HepG2 (cell line): ENCODE results near the gene TVP23C. TPM values are rescaled to one million over a fixed set of nuclear protein-coding genes. Genes with fewer than 3 reads are reported as not detected.

Source experiments
- ATAC-seq: fragments of 200-7000 bp; cut with Tn5 transposase; 3 replicates; pipeline ENCODE4 v1.9.1; 2020; ENCODE audit warnings: mild to moderate bottlenecking, moderate library complexity
- BruUV-seq: library from RNA; stranded (reverse); fragments of 400-500 nt; replicated peaks from 2 replicates; lab custom pipeline; 2021; lab: Mats Ljungman, UMichigan
- CTCF ChIA-PET: fragments of 300-600 bp; formaldehyde crosslinking; extraction: SDS; loops from one replicate; lab custom pipeline; 2021; ENCODE audit warnings: low total read pairs, inconsistent platforms, low intra/inter-chr PET ratio; lab: Yijun Ruan, JAX
- POLR2A ChIA-PET: fragments of 350-600 bp; sonication (Branson Sonifier 250); formaldehyde crosslinking; loops from one replicate; lab custom pipeline; 2020; ENCODE audit warnings: antibody characterized with exemption, inconsistent platforms; lab: Yijun Ruan, JAX
- DNase-seq: peaks from one replicate; pipeline ENCODE4 v3.0.0-alpha.2; 2015; ENCODE audit warnings: low spot score
- FAIRE-seq: peaks from 3 replicates; lab custom pipeline; 2011; peaks lifted over from hg19 to GRCh38; lab: Jason Lieb, UNC
- H2AFZ ChIP-seq: one replicate; pipeline ENCODE4 v1.6.1; 2011; ENCODE audit warnings: low read length, inconsistent platforms
- H3K27ac ChIP-seq: fragments of 300-600 bp; 3 replicates; pipeline ENCODE4 v1.8.0; 2011; ENCODE audit warnings: mixed run types, mild to moderate bottlenecking, mixed read lengths, low read length, inconsistent platforms; ENCODE audit not compliant: insufficient read depth; ENCODE audit errors: extremely low read length
- H3K27me3 ChIP-seq, 2 experiments: fragments of 200-600 bp in 1 of 2; 2 replicates in 1 of 2; 3 replicates in 1 of 2; pipeline versions ENCODE4 v1.6.0 to v1.8.0; 2011; ENCODE audit warnings: low read length in 2 of 2, mild to moderate bottlenecking in 2 of 2, moderate library complexity in 2 of 2, inconsistent platforms in 1 of 2; ENCODE audit not compliant: insufficient read depth in 2 of 2, control insufficient read depth in 1 of 2
- H3K36me3 ChIP-seq, 2 experiments: fragments of 200-600 bp in 1 of 2; replicated peaks in 1 of 2; 2 replicates in 1 of 2; 3 replicates in 1 of 2; pipeline versions ENCODE4 v1.5.1 to v1.8.0; 2011; ENCODE audit warnings: low read length in 2 of 2, inconsistent platforms in 1 of 2; ENCODE audit not compliant: insufficient read depth in 2 of 2, control insufficient read depth in 1 of 2
- H3K4me1 ChIP-seq: 2 replicates; pipeline ENCODE4 v1.5.1; 2012; ENCODE audit warnings: low read length, inconsistent platforms; ENCODE audit not compliant: insufficient read depth
- H3K4me2 ChIP-seq: 2 replicates; pipeline ENCODE4 v1.6.0; 2011; ENCODE audit warnings: low read depth, low read length, inconsistent platforms
- H3K4me3 ChIP-seq, 3 experiments: fragments of 200-600 bp in 1 of 3; sonication (generic), shearing (Covaris generic) in 1 of 3; replicated peaks in 1 of 3; 2 replicates each; pipeline ENCODE4 v1.5.1; 2011 to 2016; ENCODE audit warnings: low read length in 3 of 3, inconsistent platforms in 2 of 3, low read depth in 2 of 3, mild to moderate bottlenecking in 2 of 3, control low read depth in 1 of 3, mixed read lengths in 1 of 3; ENCODE audit not compliant: insufficient read depth in 1 of 3
- H3K79me2 ChIP-seq: one replicate; pipeline ENCODE4 v1.6.1; 2011; ENCODE audit warnings: low read length, inconsistent platforms; ENCODE audit not compliant: insufficient read depth
- H3K9ac ChIP-seq: 2 replicates; pipeline ENCODE4 v1.6.0; 2011; ENCODE audit warnings: mild to moderate bottlenecking, low read depth, low read length, inconsistent platforms; ENCODE audit not compliant: insufficient read depth
- H3K9me3 ChIP-seq: 2 replicates; pipeline ENCODE4 v1.5.1; 2012; ENCODE audit warnings: mild to moderate bottlenecking, low read length
- H4K20me1 ChIP-seq: 2 replicates; pipeline ENCODE4 v1.6.0; 2011; ENCODE audit warnings: inconsistent platforms, mild to moderate bottlenecking, low read length, moderate library complexity; ENCODE audit not compliant: insufficient read depth
- ATM ChIP-seq: fragments of 450-650 bp; IDR thresholded peaks from 2 replicates; pipeline ENCODE4 v1.7.1; 2017; ENCODE audit warnings: mild to moderate bottlenecking, borderline replicate concordance
- KDM5A ChIP-seq: fragments of 200-600 bp; sonication (generic); IDR thresholded peaks from 2 replicates; pipeline ENCODE4 v1.7.0; 2018; ENCODE audit warnings: antibody characterized with exemption, mild to moderate bottlenecking, low read length, borderline replicate concordance
- KDM5B ChIP-seq: sonication (generic); formaldehyde crosslinking; IDR thresholded peaks from 2 replicates; pipeline ENCODE4 v1.4.0; 2020; ENCODE audit warnings: missing genetic modification reagents, mild to moderate bottlenecking, borderline replicate concordance
- NR2F2 ChIP-seq: IDR thresholded peaks from 2 replicates; pipeline ENCODE4 v1.6.1; 2012; ENCODE audit warnings: low read depth, inconsistent platforms, borderline replicate concordance
- RFXANK ChIP-seq: IDR thresholded peaks from 2 replicates; pipeline ENCODE4 v1.6.1; 2016
- ZNF230 ChIP-seq: sonication (generic); formaldehyde crosslinking; IDR thresholded peaks from 2 replicates; pipeline ENCODE4 v1.4.0; 2020; ENCODE audit warnings: mild to moderate bottlenecking, missing genetic modification reagents
- ZNF746 ChIP-seq: sonication (generic); formaldehyde crosslinking; IDR thresholded peaks from 2 replicates; pipeline ENCODE4 v1.8.0; 2022; ENCODE audit warnings: mild to moderate bottlenecking, missing genetic modification reagents
- ZSCAN20 ChIP-seq: sonication (generic); formaldehyde crosslinking; IDR thresholded peaks from 2 replicates; pipeline ENCODE4 v1.4.0; 2020; ENCODE audit warnings: missing genetic modification reagents, mild to moderate bottlenecking, borderline replicate concordance
- WGBS: methylation state at CpG from one replicate; pipeline ENCODE4 v1.1.6; 2017; ENCODE audit warnings: low lambda C conversion rate; 5-methylcytosine and 5-hydroxymethylcytosine counted together
- in situ Hi-C: cut with HindIII; loops from 2 replicates; pipeline ENCODE4 v1.10.0; 2017; ENCODE audit warnings: low pct_unique_long_range_greater_than_20kb; ENCODE audit not compliant: extremely low pct_ligation_motif_present
- intact Hi-C: fragments of 100-400 bp; cut with micrococcal nuclease; formaldehyde crosslinking; loops from one replicate; pipeline ENCODE4 v1.10.0; 2022; ENCODE audit not compliant: unreplicated experiment
- polyA plus RNA-seq, 8 experiments: library from polyadenylated mRNA; depleted of rRNA in 3 of 8; stranded (reverse) in 7 of 8; unstranded in 1 of 8; fragments of >200 nt; fragmentation: Illumina TruSeq in 4 of 8; extraction: Trizol in 4 of 8; gene quantifications; 2 replicates each; pipeline versions ENCODE4 v1.2.1 to v1.2.3, GENCODE V29; 2011 to 2016; ENCODE audit warnings: low read depth in 4 of 8, missing spikeins in 1 of 8, mixed read lengths in 1 of 8; ENCODE audit not compliant: insufficient read depth in 1 of 8
- total RNA-seq, 5 experiments: library from RNA; depleted of rRNA; stranded (reverse); fragments of >200 nt; fragmentation: Illumina TruSeq; extraction: Trizol; gene quantifications; 2 replicates each; pipeline ENCODE4 v1.2.3, GENCODE V29; 2016; ENCODE audit warnings: low read depth in 1 of 5
- TF ChIP-seq, protein P1 (sequence below): sonication (generic); formaldehyde crosslinking; conservative IDR thresholded peaks from 2 replicates; pipeline ENCODE4 v1.8.0; 2022; ENCODE audit warnings: mild to moderate bottlenecking, moderate library complexity, missing genetic modification reagents
- TF ChIP-seq, protein P2 (sequence below): sonication (generic); formaldehyde crosslinking; IDR thresholded peaks from 2 replicates; pipeline ENCODE4 v1.4.0; 2020; ENCODE audit warnings: mild to moderate bottlenecking, missing genetic modification reagents, borderline replicate concordance

TVP23C gene
- total and polyA plus RNA-seq, 2 of the 13 experiments (the other 11 are each of a cell fraction or from before 2014, with no cell fraction given), result 10.4 to 28.2 TPM

DNA sequence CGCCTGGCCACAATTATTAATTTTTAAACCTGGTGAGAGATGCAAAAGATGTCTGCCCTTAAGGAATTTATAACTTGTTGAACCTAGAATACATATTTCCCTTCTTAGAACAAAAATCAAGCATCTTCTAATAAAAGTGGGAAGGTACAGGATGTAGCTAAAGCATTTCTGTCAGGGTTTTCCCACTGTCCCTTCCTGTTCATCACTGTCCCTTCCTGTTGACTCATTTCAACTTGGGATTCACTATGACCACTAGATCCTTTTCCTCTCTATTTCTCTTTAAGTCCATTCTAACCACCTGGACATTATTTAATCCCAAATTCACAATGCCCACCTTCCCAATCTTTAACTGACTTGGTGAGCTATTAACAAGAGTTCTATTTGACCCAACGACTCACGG lies 62.0 kb downstream of the TVP23C start:
- in situ Hi-C loops (loop anchor here (5.0 kb wide), 1 partner anchor 239 kb away; no protein-coding TSS in a partner anchor), intact Hi-C loops (no loop called here)
- CTCF ChIA-PET, result interaction anchor here (4.0 kb wide), 1 partner anchor 240 kb away, joined by 28 read pairs; no protein-coding TSS in a partner anchor
- DNase-seq (no peak), ATAC-seq (no peak), FAIRE-seq (no peak)
- TF ChIP-seq KDM5B (CRISPR knock-in tag) (no peak), ZNF746 (CRISPR knock-in tag) (no peak), ZNF230 (no peak), ATM (no peak), NR2F2 (no peak), RFXANK (CRISPR knock-in tag) (no peak), KDM5A (no peak), ZSCAN20 (CRISPR knock-in tag) (no peak)
- TF ChIP-seq, protein P1, sequence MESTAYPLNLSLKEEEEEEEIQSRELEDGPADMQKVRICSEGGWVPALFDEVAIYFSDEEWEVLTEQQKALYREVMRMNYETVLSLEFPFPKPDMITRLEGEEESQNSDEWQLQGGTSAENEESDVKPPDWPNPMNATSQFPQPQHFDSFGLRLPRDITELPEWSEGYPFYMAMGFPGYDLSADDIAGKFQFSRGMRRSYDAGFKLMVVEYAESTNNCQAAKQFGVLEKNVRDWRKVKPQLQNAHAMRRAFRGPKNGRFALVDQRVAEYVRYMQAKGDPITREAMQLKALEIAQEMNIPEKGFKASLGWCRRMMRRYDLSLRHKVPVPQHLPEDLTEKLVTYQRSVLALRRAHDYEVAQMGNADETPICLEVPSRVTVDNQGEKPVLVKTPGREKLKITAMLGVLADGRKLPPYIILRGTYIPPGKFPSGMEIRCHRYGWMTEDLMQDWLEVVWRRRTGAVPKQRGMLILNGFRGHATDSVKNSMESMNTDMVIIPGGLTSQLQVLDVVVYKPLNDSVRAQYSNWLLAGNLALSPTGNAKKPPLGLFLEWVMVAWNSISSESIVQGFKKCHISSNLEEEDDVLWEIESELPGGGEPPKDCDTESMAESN (CRISPR knock-in tag), result no peak
- TF ChIP-seq, protein P2, sequence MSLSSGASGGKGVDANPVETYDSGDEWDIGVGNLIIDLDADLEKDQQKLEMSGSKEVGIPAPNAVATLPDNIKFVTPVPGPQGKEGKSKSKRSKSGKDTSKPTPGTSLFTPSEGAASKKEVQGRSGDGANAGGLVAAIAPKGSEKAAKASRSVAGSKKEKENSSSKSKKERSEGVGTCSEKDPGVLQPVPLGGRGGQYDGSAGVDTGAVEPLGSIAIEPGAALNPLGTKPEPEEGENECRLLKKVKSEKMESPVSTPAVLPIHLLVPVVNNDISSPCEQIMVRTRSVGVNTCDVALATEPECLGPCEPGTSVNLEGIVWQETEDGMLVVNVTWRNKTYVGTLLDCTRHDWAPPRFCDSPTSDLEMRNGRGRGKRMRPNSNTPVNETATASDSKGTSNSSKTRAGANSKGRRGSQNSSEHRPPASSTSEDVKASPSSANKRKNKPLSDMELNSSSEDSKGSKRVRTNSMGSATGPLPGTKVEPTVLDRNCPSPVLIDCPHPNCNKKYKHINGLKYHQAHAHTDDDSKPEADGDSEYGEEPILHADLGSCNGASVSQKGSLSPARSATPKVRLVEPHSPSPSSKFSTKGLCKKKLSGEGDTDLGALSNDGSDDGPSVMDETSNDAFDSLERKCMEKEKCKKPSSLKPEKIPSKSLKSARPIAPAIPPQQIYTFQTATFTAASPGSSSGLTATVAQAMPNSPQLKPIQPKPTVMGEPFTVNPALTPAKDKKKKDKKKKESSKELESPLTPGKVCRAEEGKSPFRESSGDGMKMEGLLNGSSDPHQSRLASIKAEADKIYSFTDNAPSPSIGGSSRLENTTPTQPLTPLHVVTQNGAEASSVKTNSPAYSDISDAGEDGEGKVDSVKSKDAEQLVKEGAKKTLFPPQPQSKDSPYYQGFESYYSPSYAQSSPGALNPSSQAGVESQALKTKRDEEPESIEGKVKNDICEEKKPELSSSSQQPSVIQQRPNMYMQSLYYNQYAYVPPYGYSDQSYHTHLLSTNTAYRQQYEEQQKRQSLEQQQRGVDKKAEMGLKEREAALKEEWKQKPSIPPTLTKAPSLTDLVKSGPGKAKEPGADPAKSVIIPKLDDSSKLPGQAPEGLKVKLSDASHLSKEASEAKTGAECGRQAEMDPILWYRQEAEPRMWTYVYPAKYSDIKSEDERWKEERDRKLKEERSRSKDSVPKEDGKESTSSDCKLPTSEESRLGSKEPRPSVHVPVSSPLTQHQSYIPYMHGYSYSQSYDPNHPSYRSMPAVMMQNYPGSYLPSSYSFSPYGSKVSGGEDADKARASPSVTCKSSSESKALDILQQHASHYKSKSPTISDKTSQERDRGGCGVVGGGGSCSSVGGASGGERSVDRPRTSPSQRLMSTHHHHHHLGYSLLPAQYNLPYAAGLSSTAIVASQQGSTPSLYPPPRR, result no peak
- Histone ChIP-seq H3K4me2 (no peak overlapping the region), H3K36me3 (peaks cover 15 to 44% of the 10 kb centered on the region in 2 experiments), H2AFZ (no peak overlapping the region), H3K79me2 (no peaks in the 10 kb centered on the region), H4K20me1 (no peaks in the 10 kb centered on the region), H3K9ac (no peak overlapping the region), H3K9me3 (no peaks in the 10 kb centered on the region), H3K4me3 (no peak overlapping the region), H3K27ac (no peak overlapping the region), H3K4me1 (no peaks in the 10 kb centered on the region), H3K27me3 (no peaks in the 10 kb centered on the region)
- POLR2A ChIA-PET, result no interaction called here
- WGBS, result 82% methylated on average over 3 of the region's 3 CpGs
- BruUV-seq, result no TSS peak
